ENCODE measurements around the gene PRRT3.

The PRRT3 gene

DNA sequence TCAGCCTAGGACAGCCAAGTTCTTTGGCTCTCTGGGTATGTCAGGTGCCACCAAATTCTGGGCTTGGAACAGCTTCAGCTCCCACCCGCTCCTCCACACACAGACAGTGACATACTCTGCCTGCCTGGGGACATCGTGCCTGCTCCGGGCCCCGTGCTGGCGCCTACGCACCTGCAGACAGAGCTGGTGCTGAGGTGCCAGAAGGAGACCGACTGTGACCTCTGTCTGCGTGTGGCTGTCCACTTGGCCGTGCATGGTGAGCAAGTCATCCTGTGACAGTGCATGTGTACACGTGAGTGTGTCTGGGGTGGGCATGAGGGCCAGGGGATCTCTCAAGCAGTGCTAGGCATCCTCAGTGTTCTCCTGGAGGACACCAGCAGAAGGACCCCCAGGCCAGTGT, 34.4 kb downstream of the PRRT3 start:
- TF ChIP-seq POLR2A (IDR thresholded peaks at IDR 0.05; ENCODE audit: low read depth, low read length) = 0 out of 2 replicates have a peak, but pooled peaks have one; percentile 4
- DNase-seq (ENCODE audit: insufficient read length, low spot score) (no peak), FAIRE-seq (no peak)

DNA sequence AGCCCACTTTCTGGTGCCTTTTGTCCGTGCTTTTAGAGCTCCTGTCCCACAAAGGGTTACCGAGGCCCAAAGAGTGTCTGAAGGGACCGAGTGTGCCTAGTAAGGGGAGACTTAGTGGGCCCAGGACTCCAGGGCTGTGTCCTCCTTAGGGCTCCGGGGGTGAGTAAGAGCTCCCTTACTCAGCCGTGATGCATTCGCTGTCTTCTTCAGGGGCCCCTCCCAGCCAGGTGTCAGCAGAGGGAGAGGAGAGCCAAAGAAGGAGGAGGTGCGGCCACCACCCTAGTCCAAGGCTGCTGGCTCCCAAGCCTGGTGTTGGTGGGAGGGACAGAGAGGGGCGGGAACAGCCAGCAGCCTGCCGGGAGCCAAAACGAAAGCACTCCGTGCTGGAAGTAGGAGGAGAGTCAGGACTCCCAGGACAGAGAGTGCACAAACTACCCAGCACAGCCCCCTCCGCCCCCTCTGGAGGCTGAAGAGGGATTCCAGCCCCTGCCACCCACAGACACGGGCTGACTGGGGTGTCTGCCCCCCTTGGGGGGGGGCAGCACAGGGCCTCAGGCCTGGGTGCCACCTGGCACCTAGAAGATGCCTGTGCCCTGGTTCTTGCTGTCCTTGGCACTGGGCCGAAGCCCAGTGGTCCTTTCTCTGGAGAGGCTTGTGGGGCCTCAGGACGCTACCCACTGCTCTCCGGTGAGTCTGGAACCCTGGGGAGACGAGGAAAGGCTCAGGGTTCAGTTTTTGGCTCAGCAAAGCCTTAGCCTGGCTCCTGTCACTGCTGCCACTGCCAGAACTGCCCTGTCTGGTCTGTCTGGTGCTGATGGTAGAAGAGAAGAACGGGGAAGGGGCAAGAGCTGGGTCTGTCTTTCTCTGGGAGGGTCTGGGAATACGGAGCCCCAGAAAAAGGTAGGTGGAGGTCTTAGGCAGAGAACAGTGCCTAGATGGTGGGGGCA, 35.2 kb downstream of the PRRT3 start, which contains the start of gene IL17RC:
Gene IL17RC, plus strand, starts transcription at position 365 of the 947 bp plus-strand sequence. Its CDS starts 218 bp downstream, at position 583.
- FAIRE-seq = peak; percentile 86

GRCh38 chr3:9916346-9916733, 35.9 kb downstream of the PRRT3 start:
- TF ChIP-seq POLR2A (IDR thresholded peaks at IDR 0.05; ENCODE audit: low read depth, low read length) = no peak
- DNase-seq (ENCODE audit: insufficient read length, low spot score) (no peak), FAIRE-seq (no peak)

More for the DNA sequence above, 35.2 kb downstream of the PRRT3 start, which contains the start of gene IL17RC:
- DNase-seq (ENCODE audit: insufficient read length, low spot score) = peak; percentile 94
- TF ChIP-seq POLR2A (IDR thresholded peaks at IDR 0.05; ENCODE audit: low read depth, low read length) = 0 out of 2 replicates have a peak, but pooled peaks have one; percentile 28

DNA sequence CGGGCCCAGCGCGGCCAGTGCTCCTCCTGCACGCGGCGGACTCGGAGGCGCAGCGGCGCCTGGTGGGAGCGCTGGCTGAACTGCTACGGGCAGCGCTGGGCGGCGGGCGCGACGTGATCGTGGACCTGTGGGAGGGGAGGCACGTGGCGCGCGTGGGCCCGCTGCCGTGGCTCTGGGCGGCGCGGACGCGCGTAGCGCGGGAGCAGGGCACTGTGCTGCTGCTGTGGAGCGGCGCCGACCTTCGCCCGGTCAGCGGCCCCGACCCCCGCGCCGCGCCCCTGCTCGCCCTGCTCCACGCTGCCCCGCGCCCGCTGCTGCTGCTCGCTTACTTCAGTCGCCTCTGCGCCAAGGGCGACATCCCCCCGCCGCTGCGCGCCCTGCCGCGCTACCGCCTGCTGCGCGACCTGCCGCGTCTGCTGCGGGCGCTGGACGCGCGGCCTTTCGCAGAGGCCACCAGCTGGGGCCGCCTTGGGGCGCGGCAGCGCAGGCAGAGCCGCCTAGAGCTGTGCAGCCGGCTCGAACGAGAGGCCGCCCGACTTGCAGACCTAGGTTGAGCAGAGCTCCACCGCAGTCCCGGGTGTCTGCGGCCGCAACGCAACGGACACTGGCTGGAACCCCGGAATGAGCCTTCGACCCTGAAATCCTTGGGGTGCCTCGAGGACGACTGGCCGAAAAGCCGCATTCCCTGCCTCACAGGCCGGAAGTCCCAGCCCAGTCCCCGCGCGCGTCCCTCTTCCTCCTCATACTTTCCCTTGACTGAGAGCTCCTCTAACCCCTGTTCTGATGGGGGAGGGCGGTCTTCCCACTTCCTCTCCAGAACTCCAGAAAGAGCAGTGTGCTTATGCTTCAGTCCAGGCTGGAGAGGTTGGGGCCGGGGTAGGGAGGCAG, 36.7 kb downstream of the PRRT3 start:
- DNase-seq (ENCODE audit: insufficient read length, low spot score) (no peak), FAIRE-seq (no peak)
- peak; percentile 43; the same call in 1 of the 2 replicates for TF ChIP-seq POLR2A (IDR thresholded peaks at IDR 0.05; ENCODE audit: low read depth, low read length)

GRCh38 chr3:9914559-9915253, 37.5 kb downstream of the PRRT3 start:
- DNase-seq (ENCODE audit: insufficient read length, low spot score) = no peak
- FAIRE-seq = no peak
- TF ChIP-seq POLR2A (IDR thresholded peaks at IDR 0.05; ENCODE audit: low read depth, low read length) = no peak

- FAIRE-seq (no peak), DNase-seq (ENCODE audit: insufficient read length, low spot score) (no peak)
- TF ChIP-seq POLR2A (IDR thresholded peaks at IDR 0.05; ENCODE audit: low read depth, low read length) = no peak
Observed at GRCh38 chr3:9914011-9914410, 38.2 kb downstream of the PRRT3 start.

DNA sequence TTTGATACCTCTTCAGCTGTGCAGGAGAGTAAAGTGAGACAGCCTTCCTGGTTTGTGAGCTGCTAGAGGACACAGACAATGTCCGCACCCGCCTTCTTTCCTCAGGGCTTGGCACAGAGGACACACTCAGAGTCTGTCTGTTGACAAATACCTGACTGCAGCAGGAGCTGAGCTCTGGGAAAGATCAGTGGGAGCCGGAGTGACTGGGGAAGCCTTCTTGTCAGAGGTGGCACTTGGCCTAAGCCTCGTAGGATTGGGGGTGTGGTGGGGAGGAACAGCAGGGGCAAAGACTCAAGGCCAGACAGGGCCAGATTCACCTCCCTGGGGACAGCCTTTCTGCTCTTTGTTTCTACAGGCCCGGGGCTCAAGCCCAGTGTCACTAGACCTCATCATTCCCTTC, 38.6 kb downstream of the PRRT3 start:
- DNase-seq (ENCODE audit: insufficient read length, low spot score) = no peak
- no peak for FAIRE-seq
- TF ChIP-seq POLR2A (IDR thresholded peaks at IDR 0.05; ENCODE audit: low read depth, low read length) = no peak

GRCh38 chr3:9912294-9912935, 39.8 kb downstream of the PRRT3 start:
- no peak for TF ChIP-seq POLR2A (IDR thresholded peaks at IDR 0.05; ENCODE audit: low read depth, low read length)
- DNase-seq (ENCODE audit: insufficient read length, low spot score) (no peak), FAIRE-seq (no peak)

GRCh38 chr3:9911863-9912262, 40.3 kb downstream of the PRRT3 start:
- TF ChIP-seq POLR2A (IDR thresholded peaks at IDR 0.05; ENCODE audit: low read depth, low read length) = no peak
- DNase-seq (ENCODE audit: insufficient read length, low spot score) (no peak), FAIRE-seq (no peak)

- TF ChIP-seq POLR2A (IDR thresholded peaks at IDR 0.05; ENCODE audit: low read depth, low read length) = no peak
- no peak for FAIRE-seq
- DNase-seq (ENCODE audit: insufficient read length, low spot score) = no peak
Observed at GRCh38 chr3:9909221-9910013, 42.8 kb downstream of the PRRT3 start.

GRCh38 chr3:9908286-9908685, 43.9 kb downstream of the PRRT3 start:
- no peak for DNase-seq (ENCODE audit: insufficient read length, low spot score)
- no peak for FAIRE-seq
- TF ChIP-seq POLR2A (IDR thresholded peaks at IDR 0.05; ENCODE audit: low read depth, low read length) = no peak

DNA sequence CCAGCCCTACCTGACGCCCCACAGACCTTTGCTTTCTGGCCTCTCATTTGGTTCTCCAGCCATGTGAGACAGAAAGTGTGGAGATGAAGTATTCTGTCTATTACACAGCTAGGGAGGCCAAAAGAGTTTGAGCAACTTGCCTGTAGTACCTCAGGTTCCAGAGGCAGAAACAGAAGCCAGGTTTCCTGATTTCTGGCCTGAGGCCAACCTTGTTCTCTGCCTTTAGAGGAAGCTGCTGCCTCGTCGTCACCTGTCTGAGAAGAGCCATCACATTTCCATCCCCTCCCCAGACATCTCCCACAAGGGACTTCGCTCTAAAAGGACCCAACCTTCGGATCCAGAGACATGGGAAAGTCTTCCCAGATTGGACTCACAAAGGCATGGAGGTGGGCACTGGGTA, 45.7 kb downstream of the PRRT3 start:
- DNase-seq (ENCODE audit: insufficient read length, low spot score) = no peak
- no peak for FAIRE-seq

More for the DNA sequence above, 45.7 kb downstream of the PRRT3 start:
- no peak for TF ChIP-seq POLR2A (IDR thresholded peaks at IDR 0.05; ENCODE audit: low read depth, low read length)

Data from H54 (cell line).